DMS53 treated with DMSO at 0.1 percent for 48 hours (cell line): ENCODE results near the gene RSPO4.
"Not testable (repeated sequence)": the region's sequence is repeated elsewhere in the genome, so short reads cannot be mapped to it uniquely, and the experiment has no call there.

ENCODE experiments used
- DNase-seq: peaks from one replicate; lab custom pipeline; 2025; ENCODE audit not compliant: unreplicated experiment; lab: John Stamatoyannopoulos, UW

Gene RSPO4

DNA sequence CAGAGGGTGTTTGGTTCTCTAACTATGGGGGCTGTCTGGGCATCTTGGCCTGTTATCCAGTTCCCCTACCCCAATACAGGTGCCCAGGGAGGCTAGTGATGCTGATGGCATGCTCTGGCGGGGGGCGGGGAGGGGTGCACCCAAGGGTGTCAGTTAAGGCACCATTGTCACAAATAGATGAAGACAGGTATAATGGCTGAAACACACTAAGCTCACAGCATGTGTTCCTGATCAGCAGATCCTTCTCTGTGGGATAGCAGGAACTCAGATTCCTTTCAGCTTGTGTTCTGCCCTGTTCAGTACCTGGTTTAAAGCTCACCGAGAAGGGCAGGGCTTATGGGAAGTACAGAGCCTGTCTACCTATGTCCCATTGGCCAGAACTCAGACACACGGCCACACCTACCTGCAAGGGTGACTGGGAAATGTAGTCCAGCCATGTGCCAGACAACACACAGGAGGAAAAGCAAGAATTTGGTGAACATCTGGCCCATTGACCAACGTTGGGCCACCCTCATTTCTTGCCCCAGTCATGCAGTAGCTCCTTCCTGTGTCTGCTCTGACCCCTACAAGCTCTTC, 3.4 kb upstream of the RSPO4 start:
- peak; percentile 46 for DNase-seq

DNA sequence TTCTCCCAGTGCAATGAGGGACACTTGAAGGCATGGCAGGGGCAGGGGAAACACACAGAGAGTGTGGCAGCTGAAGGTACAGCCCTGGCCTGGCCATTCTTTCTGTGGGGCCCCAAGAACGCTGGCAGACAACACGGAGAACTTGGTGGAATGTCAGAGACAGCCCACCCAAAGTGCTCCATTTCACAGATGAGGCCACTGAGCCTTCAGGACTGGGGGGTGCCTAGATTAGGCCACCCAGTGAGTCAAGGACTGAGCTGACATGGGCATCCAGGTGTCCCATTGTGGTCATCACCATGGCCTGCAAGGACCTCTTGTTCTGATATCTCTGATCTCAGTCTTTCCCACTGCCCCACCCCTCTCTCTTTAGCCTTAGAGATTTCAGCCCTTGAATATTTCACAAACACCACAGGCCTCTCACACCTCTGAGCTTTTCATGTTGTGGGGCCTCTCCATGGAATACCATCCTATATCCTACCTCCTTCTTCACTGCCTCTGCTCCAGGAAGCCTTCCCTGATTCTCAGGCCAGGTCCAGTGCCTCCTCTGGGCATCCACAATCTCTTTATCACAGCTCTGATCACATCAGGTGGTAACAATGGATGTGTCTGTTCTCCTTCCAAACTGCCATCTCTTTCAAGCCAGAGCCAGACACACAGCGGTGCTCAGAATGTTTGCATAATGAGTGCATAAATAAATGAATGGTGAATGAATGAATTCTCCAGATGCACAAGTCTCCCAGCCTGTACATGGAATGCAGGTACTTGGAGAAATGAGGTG, 2.0 kb upstream of the RSPO4 start:
- DNase-seq, result no peak

DNA sequence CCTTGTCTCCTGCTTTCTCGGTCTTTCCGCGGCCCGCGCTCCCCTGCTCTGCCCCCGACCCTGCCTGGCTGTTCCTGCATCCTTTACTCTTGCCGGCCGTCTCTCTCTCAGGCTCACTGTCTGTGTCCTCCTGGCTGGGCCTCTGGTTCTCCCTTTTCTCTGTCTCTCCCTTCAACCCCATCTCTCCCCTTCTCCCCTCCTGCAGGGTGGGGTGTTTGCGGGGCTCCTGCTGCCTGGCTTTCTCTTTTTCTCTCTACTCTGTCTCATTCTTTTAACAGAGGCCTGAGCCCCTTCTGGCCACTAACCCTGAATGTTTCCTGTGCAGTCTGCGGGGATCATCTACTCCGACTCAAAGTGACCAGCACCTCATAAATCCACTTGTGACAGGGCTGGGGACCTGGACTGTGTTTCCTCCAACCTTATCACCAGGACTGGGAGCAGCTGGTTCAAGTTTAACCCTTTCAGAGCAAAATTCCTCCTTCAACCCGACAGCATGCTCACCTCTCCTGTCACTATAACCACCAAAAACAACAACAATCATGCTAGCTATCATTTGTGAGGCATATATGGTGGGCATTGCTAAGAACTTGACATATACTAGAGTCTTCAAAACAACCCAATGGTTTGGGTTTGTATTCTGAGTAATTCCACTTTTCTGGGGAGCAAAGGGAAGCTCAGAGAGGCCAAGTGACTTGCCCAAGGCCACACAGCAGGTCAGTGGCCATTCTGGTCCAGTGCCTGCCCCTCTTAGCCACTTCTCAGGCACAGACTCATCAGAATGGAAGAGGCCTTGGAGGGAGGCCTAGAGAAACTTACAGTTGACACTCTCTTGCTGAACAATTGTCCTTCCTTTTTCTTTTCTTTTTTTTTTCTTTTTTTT, 811 bp upstream of the RSPO4 start:
- no peak for DNase-seq

DNA sequence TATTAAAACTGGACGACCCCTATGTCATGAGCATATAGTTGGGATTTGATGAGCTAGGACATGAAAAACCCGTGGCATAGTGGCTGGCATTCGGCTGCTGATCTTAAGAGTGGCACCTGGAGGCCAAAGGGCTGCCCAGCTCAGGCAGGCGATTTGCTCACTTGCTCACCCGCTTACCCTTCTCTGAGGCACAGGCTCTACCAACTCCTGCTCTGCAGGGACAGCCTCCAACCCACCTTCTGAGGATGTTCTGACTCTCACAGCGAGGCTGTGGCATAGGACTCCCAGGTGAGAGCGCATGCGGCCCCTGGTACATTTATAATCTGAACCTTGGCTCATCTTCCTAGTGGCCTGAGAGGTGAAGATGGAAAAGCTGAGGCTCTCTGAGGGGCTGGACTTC, 995 bp downstream of the RSPO4 start:
- DNase-seq, result no peak

DNA sequence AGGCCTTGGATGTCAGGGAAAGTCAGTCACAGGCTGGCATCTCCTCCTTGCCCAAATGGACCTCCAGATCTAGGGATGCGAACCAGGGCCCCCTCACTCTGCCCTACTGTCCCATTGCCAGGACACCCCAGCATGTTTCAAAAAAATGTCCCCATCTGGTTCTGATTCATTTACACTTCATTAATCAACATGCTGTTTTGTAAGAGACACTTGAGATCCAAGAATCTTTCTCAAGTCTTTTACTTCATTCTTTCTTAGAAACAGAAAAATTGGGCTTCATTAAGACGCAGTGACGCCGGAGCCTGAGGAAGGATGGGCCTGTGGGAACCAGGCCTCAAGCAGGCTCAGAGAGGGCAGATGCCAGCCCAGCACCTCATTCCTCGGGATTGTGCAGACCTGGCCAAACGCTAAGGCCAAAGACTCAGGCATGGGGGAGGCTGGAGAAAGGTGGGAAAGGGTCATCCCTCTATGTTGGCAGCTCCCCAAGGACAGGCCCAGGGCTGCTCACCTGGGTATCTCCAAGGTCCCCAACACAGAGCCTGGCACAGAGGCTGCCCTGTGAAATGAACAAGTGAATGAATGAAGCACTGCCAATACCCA, 3.8 kb downstream of the RSPO4 start:
- DNase-seq, result no peak

DNA sequence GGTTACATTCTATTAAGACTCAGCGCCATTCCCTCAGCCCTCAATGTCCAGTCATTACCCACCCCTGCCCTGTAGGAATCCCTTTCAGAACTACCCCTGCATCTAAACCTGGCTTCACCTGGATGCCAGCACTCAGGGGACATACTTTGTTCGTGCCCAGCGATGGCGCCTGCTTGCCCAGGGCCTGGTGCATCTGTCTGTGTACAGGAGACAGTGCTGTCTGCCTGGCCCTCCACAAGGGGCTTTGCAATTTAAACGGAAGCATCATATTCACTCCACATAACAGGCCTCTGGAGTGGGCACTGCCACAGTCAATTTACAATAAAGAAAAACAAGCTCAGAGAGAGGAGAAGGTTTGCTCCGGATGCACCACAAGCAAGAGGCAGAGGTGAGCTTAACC, 4.6 kb downstream of the RSPO4 start:
- DNase-seq, result no peak

DNA sequence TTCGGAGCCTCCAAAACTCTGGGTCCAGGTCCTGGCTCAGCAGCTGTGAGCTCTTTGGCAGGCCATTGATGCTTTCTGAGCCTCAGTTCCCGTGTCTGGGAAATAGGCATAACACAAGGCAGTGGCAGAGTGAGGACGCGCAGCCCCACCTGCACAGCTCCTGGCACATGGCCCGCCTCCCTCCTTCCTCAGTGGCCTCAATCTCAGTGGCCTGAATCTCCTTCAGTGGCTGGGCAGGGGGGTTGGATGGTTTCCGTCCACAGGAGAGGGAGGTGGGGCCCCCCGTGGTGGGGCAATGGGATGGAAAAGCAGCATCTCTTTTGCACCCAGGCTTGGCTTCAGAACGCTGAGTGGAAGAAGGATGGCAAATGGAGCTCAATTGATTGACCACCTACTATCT, 5.1 kb downstream of the RSPO4 start:
- DNase-seq, result no peak

DNA sequence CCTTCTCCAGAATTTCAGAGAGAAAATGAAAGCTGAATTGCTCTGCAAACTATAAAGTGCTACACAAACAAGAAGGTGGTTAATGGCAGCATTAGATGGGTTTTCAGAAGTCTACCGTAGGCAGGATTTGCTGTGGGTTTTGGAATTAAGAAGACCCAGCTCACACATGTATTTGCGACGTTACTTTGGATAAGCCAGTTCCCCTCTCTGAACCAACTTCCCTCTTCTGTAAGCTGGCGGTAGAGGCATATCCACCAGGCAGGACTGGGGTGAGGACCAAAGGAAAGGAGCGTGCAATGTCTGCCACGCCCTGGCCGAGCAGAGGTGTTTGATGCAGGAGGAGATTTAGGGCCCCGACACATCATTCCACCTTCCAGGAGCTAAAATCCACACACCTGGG, 6.9 kb downstream of the RSPO4 start:
- DNase-seq, result no peak

DNA sequence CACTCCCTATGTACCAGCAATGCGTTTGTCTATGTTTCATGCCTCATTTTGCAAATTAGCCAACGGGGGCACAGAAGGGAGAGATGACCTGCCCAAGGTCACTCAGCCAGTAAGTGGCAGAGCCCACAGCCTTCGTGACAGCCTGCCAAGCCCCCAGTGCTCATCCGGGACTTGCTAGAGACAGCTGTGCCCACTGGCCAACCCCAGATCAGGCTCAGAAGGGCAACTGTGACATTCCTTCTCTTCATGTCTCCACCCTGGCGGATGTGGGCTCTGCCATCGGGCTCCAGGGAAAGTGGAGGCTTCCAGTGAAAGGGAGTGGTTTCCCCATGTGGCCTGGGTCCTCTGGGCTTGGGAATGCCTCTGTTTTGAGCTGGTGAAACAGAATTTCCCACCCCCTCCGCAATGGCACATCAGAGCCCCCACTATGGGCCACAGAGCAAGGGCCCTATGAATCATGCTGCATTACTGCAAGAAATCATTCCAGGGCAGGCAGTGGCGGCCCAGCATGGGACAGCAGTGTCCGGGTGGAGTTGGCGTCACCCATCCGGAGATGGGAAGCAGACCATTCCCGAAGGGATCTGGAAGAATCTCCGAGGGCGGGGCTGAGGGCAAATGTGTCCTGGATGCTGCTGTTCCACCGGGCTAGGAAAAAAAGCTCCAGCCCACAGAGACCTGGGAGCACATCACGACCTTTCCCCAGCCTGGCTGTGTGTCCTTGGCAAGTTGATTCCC, 9.1 kb downstream of the RSPO4 start:
- no peak for DNase-seq

DNA sequence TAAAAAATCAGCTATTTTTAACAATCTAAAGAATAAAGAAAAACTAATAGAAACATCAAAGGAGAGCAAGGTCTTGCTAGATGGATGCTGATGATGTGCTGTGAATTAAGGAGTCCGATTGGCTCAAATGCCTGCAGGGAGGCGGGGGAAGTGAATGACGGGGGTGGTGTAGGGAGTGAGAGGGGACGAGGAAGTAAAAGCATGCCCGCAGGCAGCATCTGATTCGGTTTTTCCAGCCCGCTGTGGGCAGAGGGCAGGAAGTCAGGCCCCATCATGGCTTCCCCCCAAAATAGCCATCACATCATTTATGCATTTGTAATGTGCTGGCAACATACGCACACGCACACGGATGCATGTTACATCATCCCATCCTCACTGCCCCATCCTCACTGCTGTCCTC, 10.3 kb downstream of the RSPO4 start:
- no peak for DNase-seq

DNA sequence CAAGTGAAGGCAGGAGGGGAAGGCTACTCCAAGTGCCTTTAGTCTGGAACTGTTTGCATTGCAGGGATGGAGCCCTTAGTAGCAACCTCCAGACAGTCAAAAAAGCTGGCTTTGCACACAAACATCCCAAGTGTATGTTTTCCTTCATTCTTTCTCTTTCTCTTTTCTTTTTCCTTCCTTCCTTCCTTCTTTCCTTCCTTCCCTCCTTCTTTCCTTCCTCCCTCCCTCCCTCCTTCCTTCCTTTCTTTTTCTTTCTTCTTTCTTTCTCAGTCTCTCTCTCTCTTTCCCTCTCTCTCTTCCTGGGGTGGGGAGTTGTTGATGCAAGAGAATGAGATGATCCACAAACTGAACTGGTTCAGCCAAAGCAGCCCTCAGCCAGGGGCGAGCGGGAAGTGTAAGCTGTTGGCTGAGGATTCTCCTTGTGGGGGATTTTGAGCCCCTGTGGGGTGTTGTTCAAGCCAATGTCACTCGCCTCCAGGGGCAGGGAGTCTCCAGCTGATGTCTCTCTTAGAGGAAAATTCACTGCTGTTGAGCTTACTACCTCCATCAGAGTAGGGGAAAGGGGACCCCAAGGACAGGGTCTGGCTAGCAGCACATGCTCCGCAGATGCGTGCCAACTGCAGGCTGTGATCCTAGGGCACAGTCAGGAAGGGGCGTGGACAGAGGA, 11.7 kb downstream of the RSPO4 start:
- no peak for DNase-seq

DNA sequence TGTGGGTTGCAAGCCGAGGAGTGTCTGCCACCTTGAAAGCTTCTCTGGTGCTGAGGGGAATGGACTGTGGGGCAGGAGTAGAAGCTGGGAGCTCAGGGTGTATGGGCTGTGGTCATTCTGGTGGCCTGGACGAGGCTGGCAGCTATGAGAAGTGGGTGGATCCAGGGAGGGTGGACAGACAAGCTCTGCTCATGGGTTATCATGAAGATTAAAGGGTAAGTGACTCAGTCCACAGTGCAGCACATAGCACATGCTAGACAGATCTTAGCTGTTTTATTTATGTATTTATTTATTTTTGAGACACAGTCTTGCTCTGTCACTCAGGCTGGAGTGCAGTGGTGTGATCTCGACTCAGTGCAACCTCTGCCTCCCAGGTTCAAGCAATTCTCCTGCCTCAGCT, 13.8 kb downstream of the RSPO4 start:
- DNase-seq, result no peak

DNA sequence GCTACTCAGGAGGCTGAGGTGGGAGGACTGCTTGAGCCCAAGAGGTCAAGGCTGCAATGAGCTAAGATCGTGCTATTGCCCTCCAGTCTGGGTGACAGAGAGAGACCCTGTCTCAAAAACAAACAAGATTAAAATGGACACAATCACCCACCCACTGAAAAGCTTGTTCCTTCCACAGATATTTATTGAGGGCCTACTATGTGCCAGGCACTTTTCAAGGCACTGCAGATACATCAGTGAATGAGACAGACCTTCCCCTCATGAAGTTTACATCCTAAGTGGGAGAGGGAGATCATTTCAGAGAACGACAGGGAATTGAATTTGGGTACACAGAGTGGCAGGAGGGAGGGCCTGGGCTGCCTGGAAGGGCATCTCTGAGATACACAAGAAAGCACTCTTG, 14.4 kb downstream of the RSPO4 start:
- DNase-seq, result no peak

DNA sequence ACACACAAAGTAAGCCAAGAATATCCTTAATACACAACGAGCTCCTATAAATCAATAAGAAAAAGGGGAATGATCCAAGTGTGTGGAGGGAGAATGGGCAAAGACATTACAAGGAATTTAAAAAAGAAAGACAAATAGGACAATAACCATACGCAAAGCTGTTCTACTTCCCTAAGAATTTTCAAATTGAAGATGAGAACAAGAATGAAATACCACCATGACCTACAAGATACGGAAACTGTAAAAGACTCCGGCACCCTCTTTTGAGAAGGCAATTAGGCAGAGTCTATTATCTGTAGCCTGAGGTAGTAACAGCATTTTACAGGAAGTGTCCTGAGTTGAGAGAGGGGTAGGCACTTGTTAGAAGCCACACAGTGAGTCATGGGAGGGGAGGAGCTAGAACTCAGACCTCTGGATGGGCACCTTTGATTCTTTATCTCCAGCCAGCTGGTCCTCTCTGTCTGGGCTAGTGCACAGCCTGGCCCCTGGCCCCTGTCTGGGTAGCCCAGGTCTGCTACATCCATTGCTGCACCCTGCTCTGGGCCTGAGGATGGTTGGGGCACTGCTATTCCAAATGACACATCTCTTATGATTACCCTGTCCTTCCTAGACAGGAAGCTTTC, 15.3 kb downstream of the RSPO4 start:
- DNase-seq, result peak; percentile 56

DNA sequence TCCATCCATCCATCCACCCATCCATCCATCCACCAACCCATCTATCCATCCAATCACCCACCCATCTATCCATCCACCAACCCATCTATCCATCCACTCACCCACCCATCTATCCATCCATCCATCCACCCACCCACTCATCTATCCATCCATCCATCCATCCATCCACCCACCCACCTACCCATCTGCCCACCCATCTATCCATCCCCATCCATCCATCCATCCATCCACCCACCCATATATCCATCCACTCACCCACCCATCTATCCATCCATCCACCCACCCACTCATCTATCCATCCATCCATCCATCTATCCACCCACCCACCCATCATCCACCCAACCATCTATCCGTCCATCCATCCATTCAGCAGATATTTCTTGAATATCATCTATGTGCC, 17.1 kb downstream of the RSPO4 start:
- DNase-seq, result not testable (repeated sequence)

DNA sequence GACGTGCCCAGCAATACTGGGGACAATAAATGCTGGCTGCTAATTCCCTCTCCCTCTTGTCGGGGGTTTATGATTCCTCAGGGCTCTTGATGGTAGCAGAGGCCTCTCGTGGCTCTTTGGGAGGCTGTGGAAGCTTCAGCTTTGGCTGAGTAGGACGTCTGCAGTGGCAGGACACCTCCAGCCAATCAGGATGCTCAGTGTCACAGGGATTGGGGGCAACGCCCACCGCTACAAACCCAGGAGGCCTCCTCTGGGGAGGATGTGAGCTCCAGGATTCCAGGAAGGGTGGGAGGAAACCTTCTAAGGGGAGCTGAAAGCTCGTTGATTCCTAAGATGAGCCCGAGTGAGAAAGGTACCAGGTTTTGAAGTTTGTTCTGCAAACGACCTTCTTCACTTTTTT, 19.4 kb downstream of the RSPO4 start:
- DNase-seq, result no peak

DNA sequence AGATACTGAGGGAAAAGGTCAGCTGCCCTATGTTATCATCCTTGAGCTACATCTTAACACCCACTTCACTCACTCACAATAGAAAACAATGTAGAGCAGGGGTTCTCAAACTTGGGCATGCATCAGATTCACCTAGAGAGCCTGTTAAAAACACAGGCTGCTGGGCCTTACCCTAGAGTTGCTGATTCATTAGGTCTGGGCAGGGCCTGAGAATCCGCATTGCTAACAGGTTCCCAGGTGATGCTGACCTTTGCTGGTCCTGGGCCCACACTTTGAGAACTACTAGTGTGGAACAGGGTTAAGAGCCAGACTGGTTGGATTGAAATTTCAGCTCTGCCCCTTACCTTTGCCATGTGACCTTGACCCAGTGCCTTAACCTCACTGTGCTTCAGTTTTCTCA, 25.1 kb downstream of the RSPO4 start:
- DNase-seq, result no peak

DNA sequence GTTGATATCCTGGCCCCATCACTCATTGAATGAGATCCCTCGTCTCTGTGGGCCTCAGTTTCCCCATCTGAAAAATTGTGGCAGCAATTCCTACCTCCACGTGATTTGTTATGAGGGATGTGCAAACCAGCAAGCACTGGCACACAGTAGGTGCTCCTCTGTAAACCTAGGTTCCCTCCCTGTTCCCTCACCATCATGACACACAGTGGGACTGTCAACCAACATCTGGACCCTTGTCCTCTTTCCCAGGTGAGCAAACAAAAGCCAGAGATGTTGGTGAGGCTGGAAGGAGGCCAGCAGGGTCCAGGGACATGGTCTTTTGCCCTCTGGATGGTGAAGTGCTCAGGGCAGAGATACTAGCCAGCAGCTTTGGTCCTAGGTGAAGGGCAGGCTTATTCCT, 26.1 kb downstream of the RSPO4 start:
- no peak for DNase-seq

DNA sequence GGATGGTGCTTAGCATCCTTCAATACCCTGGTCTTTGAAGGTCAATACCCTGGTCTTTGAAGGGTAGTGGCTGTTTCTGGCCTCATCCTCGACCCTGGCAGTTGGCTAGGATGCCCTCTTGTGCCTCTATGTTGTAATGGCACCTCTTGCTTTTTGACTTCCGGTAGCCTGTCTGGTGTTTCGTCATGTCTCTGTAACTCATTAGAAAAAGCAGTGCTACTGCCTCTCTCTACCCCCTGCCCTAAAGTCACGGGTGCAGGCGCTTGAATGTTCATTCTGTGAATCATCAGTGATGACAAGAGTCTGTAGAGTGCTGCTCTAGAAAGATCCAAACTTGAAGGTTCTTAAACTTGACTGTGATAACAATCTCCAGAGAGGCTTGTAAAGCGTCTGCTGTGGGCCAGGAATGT, 28.3 kb downstream of the RSPO4 start:
- peak; percentile 15 for DNase-seq

DNA sequence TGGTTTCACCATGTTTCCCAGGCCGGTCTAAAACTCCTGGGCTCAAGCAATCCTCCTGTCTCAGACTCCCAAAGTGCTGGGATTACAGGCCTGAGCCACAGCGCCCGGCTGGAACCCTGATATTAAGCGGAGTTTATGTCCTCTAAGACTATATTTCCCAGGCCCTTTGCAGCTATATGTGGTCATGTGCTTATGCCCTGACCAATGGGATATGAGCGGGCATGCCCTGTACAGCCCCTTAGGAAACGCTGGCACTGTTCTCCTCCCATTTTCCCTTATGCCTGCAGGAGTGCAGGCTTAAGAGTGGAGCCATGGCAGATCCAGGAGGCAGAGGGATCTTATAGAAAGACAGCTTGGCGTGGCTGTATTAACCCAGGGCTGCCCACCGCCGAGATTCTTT, 29.9 kb downstream of the RSPO4 start:
- no peak for DNase-seq
